Stimulated activated naive B cell treated with anti-CD40 and anti-IgM and Interleukin-4, amounts not matched to agents 10 μg/mL and 1 μg/mL and 100 μg/mL, for 72 hours (primary cell): ENCODE data around the gene KAT8.
A peak's percentile ranks its signal among the peaks of the same experiment; 100 is the strongest.
"Not testable (repeated sequence)": the region's sequence is repeated elsewhere in the genome, so short reads cannot be mapped to it uniquely, and the experiment has no call there.

ENCODE experiments used
- ATAC-seq, 2 donors: fragments of 150-1000 bp; cut with Tn5 transposase; replicated peaks; 2 replicates each; pipeline ENCODE4 v1.10.0; 2021; ENCODE audit warnings: moderate library complexity in 1 of 2
- DNase-seq: peaks from one replicate; pipeline ENCODE4 v3.0.0; 2021
- H3K27ac Mint-ChIP-seq: one replicate; pipeline ENCODE4 v1.8.0; 2022; ENCODE audit warnings: mild to moderate bottlenecking, mixed read lengths
- H3K27me3 Mint-ChIP-seq, 2 donors: one replicate each; pipeline ENCODE4 v1.8.0; 2022; ENCODE audit warnings: mixed read lengths in 2 of 2
- H3K36me3 Mint-ChIP-seq, 2 donors: one replicate each; pipeline ENCODE4 v1.8.0; 2022; ENCODE audit warnings: mixed read lengths in 2 of 2, mild to moderate bottlenecking in 1 of 2
- H3K4me1 Mint-ChIP-seq, 2 donors: one replicate each; pipeline ENCODE4 v1.8.0; 2022; ENCODE audit warnings: mixed read lengths in 2 of 2, mild to moderate bottlenecking in 1 of 2
- H3K4me3 Mint-ChIP-seq, 2 donors: one replicate each; pipeline ENCODE4 v1.8.0; 2022; ENCODE audit warnings: mild to moderate bottlenecking in 2 of 2, mixed read lengths in 2 of 2, moderate library complexity in 1 of 2
- H3K9me3 Mint-ChIP-seq, 2 donors: one replicate each; pipeline ENCODE4 v1.8.0; 2022; ENCODE audit warnings: mixed read lengths in 2 of 2, mild to moderate bottlenecking in 1 of 2

Gene KAT8

GRCh38 chr16:31136822-31137499 is 19.5 kb downstream of the KAT8 start:
- not testable (repeated sequence) for H3K27me3 Mint-ChIP-seq, H3K4me1 Mint-ChIP-seq, ATAC-seq, DNase-seq, H3K27ac Mint-ChIP-seq, H3K9me3 Mint-ChIP-seq, H3K4me3 Mint-ChIP-seq
- H3K36me3 Mint-ChIP-seq = peaks cover 3 to 17% of the 10 kb centered on the region in 2 donors

- H3K4me1 Mint-ChIP-seq = peaks cover 8% of the 10 kb centered on the region in 2 donors
- no peaks in the 10 kb centered on the region for H3K27me3 Mint-ChIP-seq
- H3K4me3 Mint-ChIP-seq = no peak overlapping the region
- no peak for ATAC-seq
- peaks cover 0 to 1% of the 10 kb centered on the region in 2 donors for H3K36me3 Mint-ChIP-seq
- no peak for DNase-seq
- H3K9me3 Mint-ChIP-seq = no peaks in the 10 kb centered on the region
- no peak overlapping the region for H3K27ac Mint-ChIP-seq
Measured at GRCh38 chr16:31138621-31139578, 21.4 kb downstream of the KAT8 start.

GRCh38 chr16:31141071-31141469 is 23.6 kb downstream of the KAT8 start:
- not testable (repeated sequence) for H3K9me3 Mint-ChIP-seq, DNase-seq, ATAC-seq, H3K36me3 Mint-ChIP-seq, H3K27ac Mint-ChIP-seq, H3K4me3 Mint-ChIP-seq, H3K4me1 Mint-ChIP-seq, H3K27me3 Mint-ChIP-seq

GRCh38 chr16:31141489-31142108 is 24.1 kb downstream of the KAT8 start:
- Mint-ChIP-seq H3K27me3 (no peaks in the 10 kb centered on the region), H3K27ac (peak overlapping the region; percentile 76), H3K4me1 (peaks cover 8% of the 10 kb centered on the region in 2 donors), H3K9me3 (no peaks in the 10 kb centered on the region), H3K4me3 (peak overlapping the region; percentile 78 to 83), H3K36me3 (no peaks in the 10 kb centered on the region)
- DNase-seq (no peak), ATAC-seq (peak in 1 of 2 donors; percentile 1)

- Mint-ChIP-seq H3K9me3 (no peaks in the 10 kb centered on the region), H3K36me3 (no peaks in the 10 kb centered on the region), H3K27me3 (peaks cover under 1 to 6% of the 10 kb centered on the region in 2 donors), H3K4me1 (peaks cover 8% of the 10 kb centered on the region in 2 donors), H3K4me3 (peak overlapping the region; percentile 78 to 83), H3K27ac (peak overlapping the region; percentile 80)
- ATAC-seq (peak; percentile 86 to 91), DNase-seq (peak; percentile 99)
Measured at GRCh38 chr16:31142109-31143010, 24.9 kb downstream of the KAT8 start.

GRCh38 chr16:31143011-31143693 is 25.7 kb downstream of the KAT8 start:
- Mint-ChIP-seq H3K27me3 (peaks cover 8 to 14% of the 10 kb centered on the region in 2 donors), H3K36me3 (no peaks in the 10 kb centered on the region), H3K4me3 (peak overlapping the region; percentile 59 to 83), H3K4me1 (peaks cover 8% of the 10 kb centered on the region in 2 donors), H3K9me3 (no peaks in the 10 kb centered on the region), H3K27ac (peak overlapping the region; percentile 22)
- no peak for ATAC-seq
- no peak for DNase-seq

- DNase-seq (no peak), ATAC-seq (no peak)
- peaks cover 8% of the 10 kb centered on the region in 2 donors for H3K4me1 Mint-ChIP-seq
- H3K27ac Mint-ChIP-seq = peak overlapping the region; percentile 47
- peaks cover 8 to 14% of the 10 kb centered on the region in 2 donors for H3K27me3 Mint-ChIP-seq
- H3K4me3 Mint-ChIP-seq = peak overlapping the region; percentile 59 to 83
- no peaks in the 10 kb centered on the region for H3K9me3 Mint-ChIP-seq
- H3K36me3 Mint-ChIP-seq = no peaks in the 10 kb centered on the region
Measured at GRCh38 chr16:31143694-31144148, 26.3 kb downstream of the KAT8 start.

GRCh38 chr16:31144418-31144817 is 27.0 kb downstream of the KAT8 start:
- H3K36me3 Mint-ChIP-seq = not testable (repeated sequence)

GRCh38 chr16:31145398-31145990 is 28.0 kb downstream of the KAT8 start:
- H3K27ac Mint-ChIP-seq = no peak overlapping the region
- H3K4me1 Mint-ChIP-seq = peaks cover 6 to 8% of the 10 kb centered on the region in 2 donors
- H3K9me3 Mint-ChIP-seq = no peaks in the 10 kb centered on the region
- no peak for DNase-seq
- H3K4me3 Mint-ChIP-seq = no peak overlapping the region
- ATAC-seq = no peak
- no peaks in the 10 kb centered on the region for H3K36me3 Mint-ChIP-seq
- peaks cover 8 to 21% of the 10 kb centered on the region in 2 donors for H3K27me3 Mint-ChIP-seq

More at GRCh38 chr16:31144418-31144817, 27.0 kb downstream of the KAT8 start:
- ATAC-seq, H3K4me1 Mint-ChIP-seq, H3K9me3 Mint-ChIP-seq, DNase-seq, H3K27ac Mint-ChIP-seq: not testable (repeated sequence)
- H3K27me3 Mint-ChIP-seq = peaks cover 8 to 16% of the 10 kb centered on the region in 2 donors
- peak overlapping the region in 1 of 2 donors; percentile 6 for H3K4me3 Mint-ChIP-seq

GRCh38 chr16:31147574-31147973 is 30.1 kb downstream of the KAT8 start:
- H3K36me3 Mint-ChIP-seq = no peaks in the 10 kb centered on the region
- H3K27ac Mint-ChIP-seq = no peak overlapping the region
- H3K27me3 Mint-ChIP-seq = peaks cover 8 to 21% of the 10 kb centered on the region in 2 donors
- no peak overlapping the region for H3K4me3 Mint-ChIP-seq
- DNase-seq (no peak), ATAC-seq (no peak)
- no peaks in the 10 kb centered on the region for H3K9me3 Mint-ChIP-seq
- H3K4me1 Mint-ChIP-seq = peaks cover 0 to 2% of the 10 kb centered on the region in 2 donors

GRCh38 chr16:31148281-31148728 is 30.8 kb downstream of the KAT8 start:
- DNase-seq (no peak), ATAC-seq (peak in 1 of 2 donors; percentile 31)
- Mint-ChIP-seq H3K27me3 (peaks cover 8 to 21% of the 10 kb centered on the region in 2 donors), H3K27ac (peak overlapping the region; percentile 14), H3K4me1 (peaks cover 0 to 2% of the 10 kb centered on the region in 2 donors), H3K4me3 (no peak overlapping the region), H3K9me3 (no peaks in the 10 kb centered on the region), H3K36me3 (no peaks in the 10 kb centered on the region)

GRCh38 chr16:31148896-31149295 is 31.4 kb downstream of the KAT8 start:
- Mint-ChIP-seq H3K27ac (no peak overlapping the region), H3K4me1 (no peaks in the 10 kb centered on the region), H3K36me3 (no peaks in the 10 kb centered on the region), H3K9me3 (no peaks in the 10 kb centered on the region), H3K27me3 (peaks cover 8 to 21% of the 10 kb centered on the region in 2 donors), H3K4me3 (no peak overlapping the region)
- no peak for DNase-seq
- no peak for ATAC-seq
